Kidney (tissue), 14 donors: Measurements from ENCODE around the gene GDPD4. TPM values are rescaled to one million over a fixed set of nuclear protein-coding genes. Genes with fewer than 3 reads are reported as not detected.
A peak's percentile ranks its signal among the peaks of the same experiment; 100 is the strongest.

Experiments
- DNase-seq, 5 donors: peaks; one replicate each; pipeline ENCODE4 v3.0.0-alpha.2; 2013 to 2020
- FAIRE-seq: peaks from 2 replicates; lab custom pipeline; 2012; peaks lifted over from hg19 to GRCh38; lab: Jason Lieb, UNC
- H3K27ac ChIP-seq, 2 donors: one replicate each; pipeline ENCODE4 v1.7.0; 2013; ENCODE audit warnings: low read depth in 2 of 2, low read length in 2 of 2, inconsistent platforms in 1 of 2
- H3K27me3 ChIP-seq: one replicate; pipeline ENCODE4 v1.7.1; 2013; ENCODE audit warnings: low read length, inconsistent platforms; ENCODE audit not compliant: control insufficient read depth, insufficient read depth
- H3K36me3 ChIP-seq, 3 donors: one replicate each; pipeline versions ENCODE4 v1.7.0 to v1.7.1; 2013; ENCODE audit warnings: low read length in 3 of 3, control low read depth in 1 of 3, inconsistent platforms in 1 of 3; ENCODE audit not compliant: insufficient read depth in 3 of 3, control insufficient read depth in 2 of 3
- H3K4me1 ChIP-seq, 3 donors: one replicate each; pipeline versions ENCODE4 v1.7.0 to v1.7.1; 2013; ENCODE audit warnings: low read length in 3 of 3, inconsistent platforms in 1 of 3, low read depth in 1 of 3; ENCODE audit not compliant: control insufficient read depth in 2 of 3, insufficient read depth in 2 of 3
- H3K4me3 ChIP-seq, 3 donors: one replicate each; pipeline versions ENCODE4 v1.7.0 to v1.8.1; 2013; ENCODE audit warnings: low read length in 3 of 3, control low read depth in 1 of 3, inconsistent platforms in 1 of 3
- H3K9ac ChIP-seq, 3 donors: one replicate each; pipeline versions ENCODE4 v1.7.0 to v1.7.1; 2013; ENCODE audit warnings: low read length in 3 of 3, control low read depth in 1 of 3, inconsistent platforms in 1 of 3
- H3K9me3 ChIP-seq, 3 donors: one replicate each; pipeline versions ENCODE4 v1.7.0 to v1.7.1; 2013; ENCODE audit warnings: low read length in 3 of 3, control low read depth in 1 of 3, inconsistent platforms in 1 of 3; ENCODE audit not compliant: control insufficient read depth in 2 of 3, insufficient read depth in 1 of 3
- CTCF ChIP-seq: IDR thresholded peaks from 3 replicates; pipeline ENCODE4 v1.5.1; 2012; ENCODE audit warnings: mild to moderate bottlenecking, moderate library complexity, borderline replicate concordance; ENCODE audit not compliant: insufficient read depth; ENCODE audit errors: extremely low read depth
- intact Hi-C: fragments of 100-400 bp; cut with DNase I; formaldehyde crosslinking; loops from one replicate; pipeline ENCODE4 v1.11.1; 2022
- polyA plus RNA-seq: library from polyadenylated mRNA; stranded (reverse); fragments of 350-450 nt; fragmentation: Illumina TruSeq; extraction: RNeasy Lipid Tissue Mini Kit (QIAGEN cat#74804); gene quantifications from one replicate; pipeline ENCODE4 v1.2.3, GENCODE V29; 2014; ENCODE audit warnings: low read depth, low replicate concordance; ENCODE audit not compliant: insufficient read depth
- total RNA-seq: library from RNA; stranded (reverse); fragmentation: NEBNext Ultra II Directional; extraction: Animal tissue kit (Norgen Biotek cat#: 25700); gene quantifications from one replicate; pipeline ENCODE4 v1.2.1, GENCODE V29; 2021
- donor health status: control.
- donor health status: control.
- donor health status: control.
- donor health status: control.
- donor health status: control.
- donor health status: DM: yes; HTN: yes; CAD: no.
- donor health status: Normal renal cell carcinoma (clear cell type).

Gene GDPD4
- total and polyA plus RNA-seq, 2 donors from 2014 or later: not detected

- intact Hi-C loops: loop anchor here (10.0 kb wide), 1 partner anchor 337 kb away; no protein-coding TSS in a partner anchor
- peak in 1 of 5 donors; percentile 64 for DNase-seq
- Histone ChIP-seq H3K36me3 (peaks cover 0 to 3% (median 2%) of the 10 kb centered on the region in 3 donors), H3K9ac (no peak overlapping the region), H3K4me1 (no peaks in the 10 kb centered on the region), H3K27me3 (no peaks in the 10 kb centered on the region), H3K27ac (no peak overlapping the region), H3K4me3 (no peak overlapping the region), H3K9me3 (no peaks in the 10 kb centered on the region)
- no peak for FAIRE-seq
- no peak for TF ChIP-seq CTCF
Observed at GRCh38 chr11:77197626-77198320, 103.7 kb downstream of the GDPD4 start.

GRCh38 chr11:77196961-77197360, 104.5 kb downstream of the GDPD4 start:
- H3K27me3 ChIP-seq: no peaks in the 10 kb centered on the region
- intact Hi-C loops: loop anchor here (10.0 kb wide), 1 partner anchor 338 kb away; no protein-coding TSS in a partner anchor
- peaks cover 0 to under 1% (median 0%) of the 10 kb centered on the region in 3 donors for H3K4me1 ChIP-seq
- H3K36me3 ChIP-seq: peaks cover 0 to 5% (median 2%) of the 10 kb centered on the region in 3 donors
- H3K9me3 ChIP-seq: peaks cover 0 to 1% (median 0%) of the 10 kb centered on the region in 3 donors
- H3K9ac ChIP-seq: no peak overlapping the region
- DNase-seq (peak in 1 of 5 donors; percentile 45), FAIRE-seq (no peak)
- no peak overlapping the region for H3K27ac ChIP-seq
- TF ChIP-seq CTCF: no peak
- no peak overlapping the region for H3K4me3 ChIP-seq

GRCh38 chr11:77195071-77195755, 106.3 kb downstream of the GDPD4 start:
- Histone ChIP-seq H3K36me3 (peaks cover 0 to 5% (median 2%) of the 10 kb centered on the region in 3 donors), H3K4me1 (peaks cover 0 to 3% (median 0%) of the 10 kb centered on the region in 3 donors), H3K9ac (no peak overlapping the region), H3K9me3 (peaks cover 0 to 1% (median 0%) of the 10 kb centered on the region in 3 donors), H3K27me3 (no peaks in the 10 kb centered on the region), H3K27ac (no peak overlapping the region), H3K4me3 (no peak overlapping the region)
- no peak for TF ChIP-seq CTCF
- intact Hi-C loops: loop anchor here (10.0 kb wide), 1 partner anchor 340 kb away; no protein-coding TSS in a partner anchor
- DNase-seq: peak in 1 of 5 donors; percentile 63
- no peak for FAIRE-seq
